GM13976 (cell line): Measurements from ENCODE around the gene SUOX.

Experiments
- DNase-seq: peaks from one replicate; pipeline ENCODE4 v3.0.0; 2012; ENCODE audit warnings: low spot score
- CTCF ChIP-seq: IDR thresholded peaks from 2 replicates; pipeline ENCODE4 v1.5.1; 2012; ENCODE audit warnings: borderline replicate concordance, mild to moderate bottlenecking; ENCODE audit not compliant: insufficient read depth; ENCODE audit errors: extremely low read depth, missing control alignments, control extremely low read depth
- in situ Hi-C: fragments of 300-500 bp; cut with MboI; formaldehyde crosslinking; loops from one replicate; pipeline ENCODE4 v1.12.0; 2022; ENCODE audit warnings: low sequenced_read_pairs, mixed read lengths, inconsistent platforms; ENCODE audit not compliant: unreplicated experiment

Gene SUOX

DNA sequence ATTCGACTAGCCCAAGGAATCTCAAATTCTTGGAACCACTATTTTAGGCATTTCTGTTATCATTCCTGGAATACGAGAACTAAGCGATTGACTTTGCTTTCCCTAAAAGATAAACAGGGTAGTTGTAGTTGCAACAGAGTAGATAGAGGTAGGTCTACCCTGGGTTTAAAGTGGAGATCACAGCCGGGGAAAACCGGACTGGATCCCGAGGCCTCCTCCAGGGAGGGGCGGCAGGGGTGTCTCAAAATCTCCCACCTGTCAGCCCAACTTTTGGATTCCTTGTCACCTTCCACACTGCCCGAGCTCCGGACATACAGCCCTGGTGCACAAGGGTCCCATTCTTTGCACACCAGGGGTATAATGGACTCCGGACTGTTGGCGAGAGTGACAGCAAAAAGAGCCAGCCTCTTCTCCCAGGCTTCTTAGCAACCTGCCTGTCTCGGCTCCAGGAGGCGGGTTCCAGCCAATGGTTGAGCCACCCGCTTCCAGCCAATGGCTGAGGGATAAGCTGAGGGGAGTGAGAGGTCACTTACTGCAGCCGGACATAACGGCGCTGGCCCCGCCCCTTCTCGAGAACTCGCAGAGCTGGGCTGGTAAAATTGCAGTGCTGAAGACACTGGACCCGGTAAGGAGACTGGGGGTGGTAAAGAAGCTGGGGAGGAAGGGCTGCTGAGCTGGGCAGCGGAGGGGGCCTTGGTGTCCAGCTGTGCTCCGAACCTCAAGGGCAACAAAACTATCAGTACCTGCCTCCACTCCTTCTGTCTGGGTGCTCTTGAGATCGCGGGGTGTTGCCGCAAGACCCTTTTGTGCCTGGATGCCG, at the start of gene SUOX:
Gene SUOX (plus strand): TSS at position 562 of the 820 bp plus-strand sequence. CDS start 4,946 bp downstream, outside the sequence.
- in situ Hi-C loops: no loop called here
- DNase-seq: peak; percentile 98
- TF ChIP-seq CTCF: no peak

DNA sequence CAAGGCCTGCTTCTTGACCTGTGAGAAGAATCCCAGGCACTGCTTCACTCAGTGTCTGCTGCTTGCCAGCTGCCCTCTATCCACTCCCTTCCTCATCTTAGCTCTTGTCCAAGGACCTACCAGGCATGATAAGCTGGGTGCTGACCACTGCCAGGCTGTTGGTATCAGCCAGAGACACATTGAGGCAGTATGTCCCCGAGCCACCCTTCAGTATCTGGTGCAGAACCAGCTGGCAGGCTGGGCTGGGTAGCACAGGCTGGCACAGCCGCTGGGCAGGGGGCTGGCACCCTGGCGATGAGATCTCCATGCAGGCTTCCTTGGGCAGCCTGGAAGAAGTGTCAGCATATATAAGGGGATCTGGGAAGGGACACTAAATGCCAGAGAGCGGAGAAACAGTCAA, 41.7 kb upstream of the SUOX start:
- in situ Hi-C loops: no loop called here
- no peak for TF ChIP-seq CTCF
- DNase-seq: no peak

- in situ Hi-C loops: no loop called here
- no peak for DNase-seq
- TF ChIP-seq CTCF: no peak
These were observed 41.1 kb upstream of the SUOX start for GRCh38 chr12:55955800-55956508.

- no peak for DNase-seq
- TF ChIP-seq CTCF: no peak
- in situ Hi-C loops: no loop called here
These were observed 39.8 kb upstream of the SUOX start for GRCh38 chr12:55957106-55957859.

- DNase-seq: no peak
- in situ Hi-C loops: no loop called here
- no peak for TF ChIP-seq CTCF
These were observed 33.3 kb upstream of the SUOX start for GRCh38 chr12:55963760-55964159.

GRCh38 chr12:55965240-55965639, 31.8 kb upstream of the SUOX start:
- in situ Hi-C loops: no loop called here
- no peak for DNase-seq
- TF ChIP-seq CTCF: no peak
